Stimulated activated CD4-positive, alpha-beta T cell treated with anti-CD3 and anti-CD28 coated beads, Interleukin-4, amount 100 ng/mL, for 1 hour (primary cell): Measurements from ENCODE around the gene THSD7B.
"Not testable (repeated sequence)": the region's sequence is repeated elsewhere in the genome, so short reads cannot be mapped to it uniquely, and the experiment has no call there.

Experiments
- DNase-seq: peaks from one replicate; pipeline ENCODE4 v3.0.0-alpha.2; 2020

The THSD7B gene

DNA sequence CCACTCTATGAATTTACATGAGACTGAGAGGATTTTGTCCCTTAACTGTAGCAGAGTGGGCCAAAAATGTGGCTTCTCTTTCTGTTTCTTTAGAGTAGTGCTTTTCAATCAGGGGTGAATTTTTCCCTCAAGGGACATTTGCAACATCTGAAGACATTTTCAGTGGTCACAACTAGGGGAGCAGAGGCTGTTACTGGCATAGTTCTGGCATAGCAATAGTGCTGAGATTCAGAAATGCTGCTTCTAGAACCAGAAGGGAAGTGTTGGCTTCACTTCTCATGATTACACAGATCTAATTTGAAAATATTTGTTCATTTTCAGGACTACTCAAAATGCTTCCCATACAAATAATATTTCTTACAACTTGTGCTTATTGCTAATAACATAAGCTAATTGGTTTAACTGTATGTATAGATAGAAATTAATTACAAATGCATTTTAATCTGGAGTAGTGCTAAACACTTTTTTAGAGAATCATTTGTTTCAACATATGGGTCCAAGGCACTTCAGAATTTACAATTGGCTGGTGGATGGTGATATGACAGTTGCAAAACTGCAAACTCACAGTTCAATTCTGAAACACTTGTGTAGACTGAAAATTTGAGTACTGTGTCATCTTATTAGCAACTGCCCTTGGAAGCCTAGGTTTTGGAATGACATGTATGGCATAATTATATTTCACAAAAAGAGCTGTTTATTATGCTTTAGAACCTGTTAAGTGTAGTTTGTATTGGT, 526.7 kb downstream of the THSD7B start:
- DNase-seq: no peak

DNA sequence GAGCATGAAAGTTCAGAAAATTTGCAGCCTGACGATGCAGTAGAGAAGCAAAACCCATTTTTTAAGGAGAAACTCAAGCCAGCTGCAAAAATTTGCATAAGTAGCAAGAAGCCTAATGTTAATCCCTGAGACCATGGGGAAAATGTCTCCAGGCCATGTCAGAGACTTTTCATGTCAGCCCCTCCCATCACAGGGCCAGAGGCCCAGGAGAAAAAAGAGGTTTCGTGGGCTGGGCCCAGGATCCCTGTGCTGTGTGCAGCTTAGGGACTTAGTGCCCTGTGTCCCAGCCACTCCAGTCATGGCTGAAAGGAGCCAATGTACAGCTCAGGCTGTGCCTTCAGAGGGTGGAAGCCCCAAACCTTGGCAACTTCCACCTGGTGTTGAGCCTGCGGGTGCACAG, 533.0 kb downstream of the THSD7B start:
- DNase-seq: no peak

DNA sequence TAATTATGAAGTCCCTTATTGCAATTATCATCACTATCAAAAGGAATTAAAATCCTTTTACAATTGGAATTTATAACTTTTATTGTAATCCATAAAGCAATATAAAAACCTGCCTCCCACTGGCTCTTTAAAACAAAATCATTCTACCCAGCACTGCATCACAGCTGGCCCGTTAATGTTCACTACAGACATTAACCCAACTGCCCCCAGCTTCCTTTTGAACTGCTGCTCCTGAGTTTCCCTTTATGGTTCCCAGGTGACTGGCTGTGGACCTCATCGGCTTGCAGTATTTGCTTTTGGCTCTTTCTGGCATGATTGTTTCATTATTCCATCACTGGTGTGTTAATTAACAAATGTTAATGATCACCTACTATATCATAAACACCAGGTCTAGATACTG, 535.6 kb downstream of the THSD7B start:
- DNase-seq: no peak

DNA sequence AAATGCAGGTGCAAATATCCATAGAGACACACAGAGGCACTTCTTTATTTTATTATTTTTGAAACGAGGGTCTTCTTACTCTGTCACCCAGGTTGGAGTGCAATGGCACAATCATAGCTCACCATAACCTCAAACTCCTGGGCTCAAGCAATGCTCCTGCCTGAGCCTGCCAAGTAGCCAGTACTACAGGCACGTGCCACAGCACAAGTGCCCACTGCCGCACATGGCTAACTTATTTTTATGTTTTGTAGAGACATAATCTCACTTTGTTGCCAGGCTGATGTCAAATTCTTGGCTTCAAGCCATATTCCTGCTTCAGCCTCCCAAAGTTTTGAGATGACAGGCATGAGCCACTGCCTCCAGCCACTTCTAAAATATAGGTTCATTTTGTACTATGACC, 537.6 kb downstream of the THSD7B start:
- DNase-seq: no peak

DNA sequence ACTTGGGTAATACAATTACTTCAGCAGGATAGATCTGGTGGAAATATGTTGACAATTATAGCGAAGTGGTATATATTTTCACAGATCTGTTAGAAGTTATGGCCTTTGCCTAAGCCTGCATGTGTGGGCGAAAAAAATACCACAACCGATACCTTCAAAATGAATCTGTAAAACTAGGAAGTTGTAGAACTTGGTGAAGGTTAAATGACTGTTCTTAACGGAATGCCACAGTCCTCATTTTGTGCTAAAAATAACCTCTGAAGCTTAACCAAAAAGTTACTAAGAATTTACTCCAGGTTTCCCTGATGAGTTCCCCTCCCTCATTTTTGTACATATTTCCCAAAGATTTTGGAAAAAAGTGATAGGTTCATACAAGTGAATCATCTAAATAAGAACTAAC, 550.7 kb downstream of the THSD7B start:
- no peak for DNase-seq

DNA sequence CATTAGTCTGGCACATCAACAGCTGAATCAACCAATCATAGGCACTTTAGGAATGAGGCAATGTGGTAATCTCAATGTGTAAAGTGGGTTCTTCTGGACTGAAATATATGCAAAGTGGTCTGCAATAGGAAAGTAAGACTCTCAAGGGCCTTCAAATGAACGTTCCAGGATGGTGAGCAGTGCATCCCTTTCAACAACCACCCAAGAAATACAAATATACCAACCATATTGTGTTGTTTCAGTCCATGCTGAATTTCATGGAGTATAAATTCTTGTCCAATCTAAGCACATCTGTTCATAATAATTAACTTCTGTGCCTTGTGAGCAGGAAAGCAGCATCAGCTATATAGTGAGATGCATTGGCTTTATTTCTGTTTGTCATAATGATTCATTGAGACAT, 556.2 kb downstream of the THSD7B start:
- DNase-seq: no peak

DNA sequence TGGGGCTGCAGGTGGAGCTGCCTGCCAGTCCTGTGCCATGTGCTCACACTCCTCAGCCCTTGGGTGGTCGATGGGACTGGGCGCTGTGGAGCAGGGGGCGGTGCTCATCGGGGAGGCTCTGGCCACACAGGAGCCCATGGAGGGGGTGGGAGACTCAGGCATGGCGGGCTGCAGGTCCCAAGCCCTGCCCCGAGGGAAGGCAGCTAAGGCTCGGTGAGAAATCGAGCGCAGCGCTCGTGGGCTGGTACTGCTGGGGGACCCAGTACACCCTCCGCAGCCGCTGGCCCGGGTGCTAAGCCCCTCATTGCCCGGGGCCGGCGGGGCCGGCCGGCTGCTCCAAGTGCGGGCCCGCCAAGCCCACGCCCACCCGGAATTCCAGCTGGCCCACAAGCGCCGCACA, 566.2 kb downstream of the THSD7B start:
- not testable (repeated sequence) for DNase-seq

DNA sequence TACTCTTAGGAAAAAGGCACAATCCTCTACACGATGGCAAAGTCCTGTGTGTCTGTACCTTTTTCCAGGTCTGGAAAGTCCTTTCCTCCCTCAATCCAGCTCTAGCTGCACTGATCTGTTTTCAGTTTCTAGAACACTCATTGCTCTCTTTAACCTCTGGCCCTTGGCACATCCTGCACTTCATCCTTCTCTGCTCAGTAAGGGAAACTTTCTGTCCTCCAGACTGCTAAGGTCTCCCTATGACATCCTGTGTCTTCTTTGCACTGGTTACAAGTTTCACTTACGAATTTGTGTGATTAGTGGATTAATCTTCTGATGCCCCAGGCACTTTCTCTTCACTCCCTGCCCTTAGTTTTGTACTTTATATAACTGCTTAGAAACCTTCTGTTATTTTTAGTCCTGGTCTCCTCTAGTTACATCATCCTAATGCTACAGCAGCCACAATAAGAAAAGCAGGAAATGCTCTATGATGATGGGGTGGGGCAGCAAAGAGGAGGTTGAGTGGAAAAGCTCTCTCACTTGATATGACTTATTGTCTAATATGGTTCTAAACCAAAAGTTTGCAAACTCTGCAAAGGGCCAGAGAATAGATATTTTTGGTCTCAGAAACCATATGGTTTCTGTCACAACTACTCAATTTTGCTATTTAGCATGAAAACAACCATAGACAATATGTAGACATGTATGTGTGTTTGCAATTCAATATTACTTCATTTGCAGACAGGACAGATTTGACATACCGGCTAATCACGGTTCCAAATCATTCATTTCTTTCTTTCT, 568.2 kb downstream of the THSD7B start:
- DNase-seq: no peak

DNA sequence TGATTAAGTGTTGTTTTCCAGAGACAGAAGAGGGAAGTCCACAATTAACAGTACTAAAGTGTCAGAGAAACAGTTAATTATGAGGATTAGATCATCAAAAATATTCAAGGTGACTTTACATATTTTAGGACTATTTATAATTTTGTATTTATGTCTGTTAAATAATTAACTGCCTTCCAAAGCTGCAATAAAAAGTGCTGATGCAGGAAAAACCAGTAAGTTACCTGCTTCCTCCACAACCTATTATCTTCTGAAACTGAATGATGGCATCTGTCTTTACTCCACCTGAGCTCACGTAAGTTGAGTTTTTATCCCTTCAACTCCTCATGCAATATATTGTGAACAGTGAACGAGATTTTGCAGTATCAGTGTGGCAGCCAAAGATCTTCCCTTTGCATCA, 570.7 kb downstream of the THSD7B start:
- DNase-seq: no peak

DNA sequence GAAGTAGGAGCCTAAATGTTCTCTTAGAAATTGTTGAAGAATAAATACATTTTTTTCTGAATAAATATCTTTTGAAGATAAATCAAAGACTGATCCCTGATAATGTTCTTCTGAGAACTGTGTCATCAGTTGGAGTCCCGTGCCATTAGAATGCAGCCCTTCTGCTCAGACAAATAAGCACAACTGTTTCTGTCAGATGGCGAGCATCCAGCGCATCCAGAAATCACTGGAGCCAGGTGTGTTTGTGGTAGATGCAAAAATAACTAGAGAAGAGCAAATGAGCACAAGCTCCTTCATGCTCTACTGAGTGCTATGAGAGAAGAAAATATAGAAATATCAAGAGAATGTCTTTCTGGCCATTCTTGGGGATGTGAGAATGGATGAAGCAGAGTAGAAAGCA, 573.7 kb downstream of the THSD7B start:
- no peak for DNase-seq

DNA sequence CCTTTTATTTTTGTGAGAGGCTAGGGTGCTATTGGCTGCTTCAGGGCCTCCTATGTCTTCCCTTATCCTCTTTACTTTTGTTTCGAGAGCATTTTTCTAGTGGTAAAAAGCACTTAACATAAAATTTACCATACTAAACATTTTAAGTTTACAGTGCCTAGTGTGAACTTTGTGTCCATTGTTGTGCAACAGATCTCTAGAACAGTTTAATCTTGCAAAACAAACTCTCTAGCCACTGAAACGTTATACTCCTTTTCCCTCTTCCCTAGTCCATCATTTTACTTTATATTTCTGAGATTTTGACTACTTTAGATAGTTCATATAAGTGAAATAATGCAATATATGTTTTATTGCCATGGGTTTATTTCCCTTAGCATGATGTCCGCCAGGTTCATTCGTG, 580.6 kb downstream of the THSD7B start:
- no peak for DNase-seq

DNA sequence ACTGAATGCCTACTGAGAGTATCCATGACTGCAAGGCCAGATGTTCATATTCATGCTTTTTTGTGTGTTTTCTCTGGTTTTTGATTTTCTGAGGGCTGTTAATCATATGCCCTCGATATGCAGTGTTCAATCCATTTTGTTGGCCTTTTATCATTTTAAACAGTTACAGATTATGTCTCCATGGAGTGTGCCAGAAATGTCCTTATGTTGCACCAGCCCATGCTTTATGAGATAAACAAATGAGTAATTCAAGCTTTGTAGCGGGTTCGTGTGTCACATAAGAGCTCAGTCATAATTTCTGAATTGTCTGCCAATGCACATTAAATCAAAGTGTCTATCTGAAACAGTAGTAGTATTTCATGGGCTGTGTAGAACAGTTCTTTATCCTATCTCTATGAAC, 583.0 kb downstream of the THSD7B start:
- no peak for DNase-seq

DNA sequence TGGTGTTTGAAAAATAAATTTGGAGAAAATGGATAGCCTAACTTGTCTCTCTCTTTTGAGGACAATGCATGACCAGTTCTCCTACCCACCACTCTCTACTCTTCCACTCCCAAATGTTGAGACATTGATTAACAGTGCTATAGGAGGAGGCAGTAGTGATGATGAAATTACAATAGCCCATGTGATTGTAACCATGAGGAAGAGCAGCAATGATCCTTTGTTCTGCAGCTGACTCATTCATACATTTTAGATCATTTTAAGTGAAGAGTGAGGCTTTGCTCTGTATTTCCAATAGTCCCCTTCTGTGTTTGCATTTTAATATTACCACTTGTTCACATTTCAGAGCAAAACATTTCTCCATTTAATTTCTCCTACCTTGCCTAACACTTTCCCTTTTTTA, 592.3 kb downstream of the THSD7B start:
- DNase-seq: no peak

DNA sequence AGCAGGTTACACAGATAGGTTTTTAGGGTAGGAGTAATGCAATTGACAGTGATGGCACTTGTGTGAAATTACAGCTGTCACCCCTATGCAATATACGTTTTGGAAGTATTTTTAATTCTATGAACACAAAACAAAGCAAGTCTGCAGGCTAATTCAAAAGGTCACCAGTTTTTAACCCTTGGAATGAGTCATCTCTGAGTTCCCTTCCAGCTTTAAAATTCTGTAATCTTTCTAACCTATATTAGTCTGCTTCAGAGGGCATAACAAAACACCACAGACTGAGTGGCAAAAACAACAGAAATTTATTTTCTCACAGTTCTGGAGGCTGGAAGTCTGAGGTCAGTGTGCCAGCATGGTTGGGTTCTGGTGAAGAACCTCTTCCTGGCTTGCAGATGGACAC, 602.0 kb downstream of the THSD7B start:
- DNase-seq: no peak

DNA sequence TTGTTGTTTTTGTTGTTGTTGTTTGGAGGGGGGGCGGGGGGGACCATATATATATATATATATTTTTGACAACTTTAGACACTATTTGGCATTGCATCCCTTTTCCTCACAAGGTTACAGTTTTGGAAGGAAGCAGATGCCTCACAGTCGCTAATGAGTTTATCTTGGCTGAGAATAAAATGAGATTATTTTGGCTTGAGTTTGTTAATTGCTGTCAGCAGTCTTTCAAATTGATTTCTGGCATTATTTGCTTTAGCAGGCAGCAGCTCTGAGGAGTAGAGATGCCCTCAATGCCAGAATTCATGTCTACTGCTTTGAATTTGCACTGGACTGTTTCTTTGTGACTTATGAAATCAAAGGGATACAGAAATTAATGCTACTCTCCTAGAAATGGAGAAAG, 603.8 kb downstream of the THSD7B start:
- DNase-seq: no peak

DNA sequence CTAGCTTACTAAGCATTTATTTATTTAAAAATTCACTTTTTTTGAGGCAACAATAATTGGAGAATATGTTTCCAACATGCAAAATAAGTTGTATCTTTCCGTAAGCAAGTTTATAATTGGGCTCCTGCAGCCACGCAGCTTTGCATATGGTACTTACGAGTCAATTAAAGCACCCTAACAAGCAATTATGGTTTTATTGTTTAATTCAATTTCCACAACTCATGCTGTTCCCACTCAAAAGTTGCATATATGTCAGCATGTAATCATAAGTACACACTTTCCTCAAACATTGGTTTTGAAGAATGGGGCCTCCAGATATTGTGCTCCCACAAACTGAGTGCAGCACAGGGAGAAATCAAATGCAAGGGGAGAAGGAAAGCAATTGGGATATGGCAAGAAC, 613.8 kb downstream of the THSD7B start:
- no peak for DNase-seq

DNA sequence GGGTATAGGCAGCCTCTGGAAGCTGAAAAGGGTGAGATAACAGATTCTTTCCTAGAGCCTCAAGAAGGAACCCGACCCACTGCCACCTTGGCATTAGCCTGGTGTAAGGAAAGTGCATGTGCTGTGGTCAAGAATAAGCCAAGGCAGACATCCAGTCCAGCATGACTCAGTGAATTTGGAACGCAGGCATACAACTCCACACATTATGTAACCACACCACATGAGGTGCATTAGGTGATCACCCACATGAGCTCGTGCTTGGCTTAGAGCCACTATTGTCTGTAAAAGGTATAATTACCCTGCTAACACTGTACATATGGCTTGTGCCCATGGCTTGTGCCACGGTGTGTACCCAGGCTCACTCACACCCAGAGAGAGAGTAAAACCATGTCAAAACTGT, 615.3 kb downstream of the THSD7B start:
- DNase-seq: no peak

DNA sequence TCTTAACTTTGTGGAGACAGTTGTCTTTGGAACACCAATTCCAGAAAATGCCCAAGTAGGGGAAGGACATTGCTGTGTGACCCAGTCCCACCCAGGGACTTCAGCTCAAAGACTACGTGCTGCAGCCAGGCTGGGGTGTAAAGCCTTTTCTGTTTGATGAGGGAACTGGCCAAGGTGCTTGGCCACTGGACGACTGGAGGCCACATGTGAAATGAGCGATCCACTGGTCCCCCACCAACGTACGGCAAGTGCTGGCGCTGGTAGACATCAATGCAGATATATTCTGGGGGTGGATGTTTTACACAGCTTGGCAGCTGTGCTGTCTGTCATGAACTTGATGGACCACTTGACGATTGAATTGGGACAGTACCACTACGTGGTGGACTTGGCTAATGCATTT, 616.4 kb downstream of the THSD7B start:
- DNase-seq: no peak

DNA sequence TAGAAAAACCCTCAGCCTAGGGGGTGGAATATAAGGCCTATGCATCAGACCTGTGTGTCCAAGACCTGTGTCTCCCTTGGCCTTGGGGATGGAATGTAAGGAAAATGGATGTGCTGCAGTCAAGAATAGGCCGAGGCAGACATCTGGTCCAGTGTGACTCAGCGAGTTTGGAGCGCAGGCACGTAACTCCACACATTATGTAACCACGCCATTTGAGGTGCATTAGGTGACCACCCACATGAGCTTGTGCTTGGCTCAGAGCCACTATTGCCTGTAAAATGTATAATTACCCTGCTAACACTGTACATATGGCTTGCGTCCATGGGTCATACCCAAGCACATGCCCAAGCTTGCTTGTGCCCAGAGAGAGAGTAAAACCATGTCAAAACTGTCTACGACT, 618.0 kb downstream of the THSD7B start:
- DNase-seq: no peak

DNA sequence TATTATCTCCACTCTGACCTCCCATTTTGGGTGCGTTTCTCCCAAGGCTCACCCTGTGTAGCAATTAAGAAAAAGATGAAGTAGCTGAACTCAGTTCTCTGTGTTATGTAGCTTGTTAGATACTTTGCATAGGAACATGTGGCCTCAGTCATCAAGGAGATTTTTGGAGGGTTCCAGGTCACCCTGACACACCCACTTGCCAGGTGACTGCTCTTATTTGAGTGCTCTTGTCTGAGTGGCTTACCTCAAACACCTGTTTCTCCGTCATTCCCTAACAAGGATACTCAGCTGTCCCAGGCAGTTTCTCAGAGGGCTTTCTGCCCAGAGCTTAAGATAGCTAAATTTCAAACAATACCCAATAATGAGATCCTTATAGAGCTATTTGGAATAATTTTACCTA, 621.7 kb downstream of the THSD7B start:
- DNase-seq: no peak

DNA sequence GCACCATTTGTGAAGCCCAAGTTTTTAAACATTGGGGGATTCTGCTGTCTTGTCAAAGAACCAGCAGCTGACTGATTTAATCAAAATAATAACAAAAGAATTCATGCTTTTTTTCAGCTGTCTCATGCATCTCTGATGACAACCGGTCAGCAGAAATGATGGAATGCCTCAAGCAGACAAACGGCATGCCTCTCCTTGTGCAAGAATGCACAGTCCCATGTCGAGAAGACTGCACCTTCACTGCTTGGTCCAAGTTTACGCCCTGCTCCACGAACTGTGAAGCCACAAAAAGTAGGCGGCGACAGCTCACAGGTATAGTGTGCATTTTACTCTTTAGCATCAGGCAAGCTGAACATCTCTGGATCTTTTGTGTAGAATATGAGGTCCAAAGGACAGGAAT, 640.2 kb downstream of the THSD7B start:
- no peak for DNase-seq

DNA sequence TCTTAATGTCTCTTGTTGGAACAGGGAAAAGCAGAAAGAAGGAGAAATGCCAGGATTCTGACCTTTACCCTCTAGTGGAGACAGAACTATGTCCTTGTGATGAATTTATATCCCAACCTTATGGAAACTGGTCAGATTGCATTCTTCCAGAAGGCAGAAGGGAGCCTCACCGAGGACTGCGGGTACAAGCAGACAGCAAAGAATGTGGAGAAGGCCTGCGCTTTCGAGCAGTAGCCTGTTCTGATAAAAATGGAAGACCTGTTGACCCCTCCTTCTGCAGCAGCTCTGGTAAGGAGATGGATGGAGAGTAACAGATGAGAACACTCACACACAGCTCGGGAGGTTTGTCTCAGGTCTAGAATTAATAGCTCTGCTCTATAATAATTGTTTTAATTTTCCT, 646.2 kb downstream of the THSD7B start:
- no peak for DNase-seq

DNA sequence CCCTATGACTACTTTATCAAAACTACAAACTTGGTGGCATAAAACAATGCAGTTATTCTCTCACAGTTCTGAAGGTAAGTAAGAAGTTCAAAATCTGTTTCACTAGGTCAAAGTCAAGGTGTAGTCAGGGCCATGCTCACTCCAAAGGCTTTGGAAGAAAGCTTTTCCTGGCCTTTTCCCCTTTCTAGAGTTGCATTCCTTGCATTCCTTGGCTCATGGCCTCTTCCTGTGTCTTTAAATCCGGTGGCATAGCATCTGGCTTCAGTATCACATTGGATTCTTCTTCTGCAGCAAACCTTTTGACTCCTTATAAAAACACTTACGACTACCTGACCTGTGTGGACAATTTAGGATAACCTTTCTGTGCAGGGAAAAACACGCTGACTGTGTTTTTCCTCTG, 655.4 kb downstream of the THSD7B start:
- no peak for DNase-seq

DNA sequence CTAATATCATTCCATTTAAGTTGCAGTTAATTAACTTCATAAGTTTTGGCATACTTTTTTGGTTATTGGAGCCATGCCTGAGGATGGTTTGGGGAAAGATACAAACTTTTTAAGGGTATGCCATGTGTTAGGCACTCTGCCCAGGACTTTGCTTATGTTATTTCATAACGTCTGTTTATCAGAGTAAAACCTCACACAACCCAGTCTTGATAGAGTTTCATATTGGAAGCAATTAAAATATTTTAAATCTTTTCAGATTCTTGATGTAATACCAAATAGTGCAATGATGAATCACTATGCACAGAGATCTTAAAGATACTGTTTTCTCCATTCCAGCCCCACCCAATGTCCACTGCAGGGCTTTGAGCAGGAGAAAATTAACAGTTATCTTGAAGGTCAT, 669.8 kb downstream of the THSD7B start:
- no peak for DNase-seq

DNA sequence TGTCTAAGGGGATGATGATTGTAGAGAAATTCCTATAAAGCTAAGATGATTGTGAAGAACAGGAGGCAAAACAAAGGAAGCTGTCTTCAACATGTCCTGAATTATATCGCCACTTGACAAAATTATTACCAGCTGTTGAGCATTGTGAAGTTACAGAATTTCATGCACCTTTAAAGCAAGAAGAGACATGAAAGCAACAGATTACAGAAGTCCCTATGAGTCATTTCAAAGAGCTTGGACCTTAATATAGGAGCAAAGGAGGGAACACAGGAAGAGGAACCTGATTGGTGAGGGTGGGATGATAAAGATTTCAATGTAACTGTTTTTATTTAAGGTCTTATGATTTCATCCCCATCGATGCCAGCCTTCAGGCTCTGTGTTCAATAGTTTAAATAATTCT, 672.0 kb downstream of the THSD7B start:
- DNase-seq: no peak
